ENCODE data around the gene ERVK3-1. TPM values are rescaled to one million over a fixed set of nuclear protein-coding genes. Genes with fewer than 3 reads are reported as not detected.
"Not testable (repeated sequence)": the region's sequence is repeated elsewhere in the genome, so short reads cannot be mapped to it uniquely, and the experiment has no call there.

ERVK3-1 gene
- total RNA-seq, 2 experiments from 2014 or later = 79.5 to 82.7 TPM

DNA sequence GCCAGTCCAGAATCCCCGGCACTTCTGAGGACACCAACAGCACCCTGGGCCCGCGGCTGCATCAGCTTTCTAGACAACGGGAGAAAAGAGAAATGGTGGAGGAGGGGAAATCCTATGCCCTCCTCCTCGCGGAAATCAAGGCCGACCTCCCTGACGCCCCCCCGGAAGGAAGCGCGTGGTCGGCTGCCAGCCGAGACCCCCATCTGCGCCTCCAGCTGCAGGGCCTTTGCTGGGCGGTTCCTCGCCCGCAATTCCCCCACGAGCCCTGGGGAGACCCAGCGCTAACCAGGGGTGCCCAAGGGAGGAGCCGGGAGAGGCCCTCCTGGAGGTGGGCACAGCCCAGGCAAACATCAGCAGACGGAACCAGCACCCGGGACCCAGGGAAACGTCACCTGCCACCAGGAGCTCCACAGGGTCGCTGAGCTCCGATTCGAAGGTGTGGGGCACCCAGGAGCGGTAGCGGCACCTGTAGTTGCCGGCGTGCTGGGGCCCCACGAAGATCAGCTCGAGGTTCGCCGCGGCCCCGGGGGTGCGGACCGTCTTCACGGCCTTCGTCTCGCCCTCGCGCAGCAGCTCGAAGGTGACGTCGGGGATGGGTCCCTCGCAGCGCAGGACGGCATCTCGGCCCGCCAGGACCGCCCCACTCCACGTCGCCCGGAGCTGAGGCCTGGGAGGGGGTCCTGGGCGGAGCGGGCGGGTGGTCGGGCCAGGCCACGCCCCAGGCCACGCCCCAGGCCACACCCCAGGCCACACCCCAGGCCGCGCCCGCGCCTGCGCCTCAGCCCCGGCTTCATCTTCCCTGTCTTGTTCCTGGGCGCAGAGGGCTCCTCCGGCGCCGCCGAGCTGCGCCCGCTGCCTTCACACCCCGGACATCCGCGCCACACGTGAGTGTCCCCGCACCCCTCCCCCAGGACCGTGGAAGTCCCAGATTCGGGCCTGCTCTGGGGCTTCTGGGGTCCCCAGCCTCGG is 42.1 kb downstream of the ERVK3-1 start:
- Mint-ChIP-seq H3K4me3 (peak overlapping the region; percentile 97), H3K27ac (peak overlapping the region; percentile 90), H3K9me3 (no peaks in the 10 kb centered on the region), H3K27me3 (no peaks in the 10 kb centered on the region), H3K4me1 (peaks cover 29% of the 10 kb centered on the region), H3K36me3 (peaks cover 31% of the 10 kb centered on the region)
- DNase-seq = peak; percentile 80

DNA sequence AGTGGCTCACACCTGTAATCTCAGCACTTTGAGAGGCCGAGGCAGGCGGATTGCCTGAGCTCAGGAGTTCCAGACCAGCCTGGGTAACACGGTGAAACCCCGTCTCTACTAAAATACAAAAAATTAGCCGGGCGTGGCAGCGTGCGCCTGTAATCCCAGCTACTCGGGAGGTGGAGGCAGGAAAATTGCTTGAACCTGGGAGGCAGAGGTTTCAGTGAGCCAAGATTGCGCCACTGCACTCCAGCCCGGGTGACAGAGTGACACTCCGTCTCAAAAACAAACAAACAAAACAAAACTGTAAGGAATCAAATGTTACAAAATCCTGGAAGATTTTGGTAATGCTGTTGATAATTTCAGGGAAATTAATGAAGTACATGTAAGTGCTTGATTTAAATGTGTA is 42.9 kb downstream of the ERVK3-1 start:
- not testable (repeated sequence) for H3K9me3 Mint-ChIP-seq, DNase-seq, H3K27me3 Mint-ChIP-seq
- peak overlapping the region; percentile 97 for H3K4me3 Mint-ChIP-seq
- peaks cover 29% of the 10 kb centered on the region for H3K4me1 Mint-ChIP-seq
- H3K36me3 Mint-ChIP-seq = peaks cover 33% of the 10 kb centered on the region
- H3K27ac Mint-ChIP-seq = peak overlapping the region; percentile 90

DNA sequence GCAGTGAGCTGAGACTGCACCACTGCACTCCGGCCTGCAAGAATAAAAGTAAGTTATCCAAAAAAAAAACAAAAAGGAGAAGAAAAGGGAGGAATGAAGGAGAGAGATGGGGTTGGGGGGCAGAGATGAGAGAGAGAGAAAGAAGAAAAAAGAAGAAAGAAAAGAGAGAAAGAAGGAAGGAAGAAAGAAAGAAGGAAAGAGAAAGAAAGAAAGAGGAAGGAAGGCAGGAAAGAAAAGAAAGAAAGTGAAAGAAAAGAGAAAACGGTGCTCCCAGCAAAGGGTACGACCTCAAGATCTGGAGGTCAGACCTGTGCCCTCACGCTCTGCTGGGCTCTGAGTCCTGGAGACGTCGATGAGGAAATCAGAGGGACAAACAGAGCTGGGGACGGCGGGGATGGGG is 44.4 kb downstream of the ERVK3-1 start:
- H3K9me3 Mint-ChIP-seq = no peaks in the 10 kb centered on the region
- no peak for DNase-seq
- H3K4me1 Mint-ChIP-seq = peaks cover 29% of the 10 kb centered on the region
- H3K27me3 Mint-ChIP-seq = no peaks in the 10 kb centered on the region
- H3K27ac Mint-ChIP-seq = peak overlapping the region; percentile 52
- peaks cover 33% of the 10 kb centered on the region for H3K36me3 Mint-ChIP-seq
- H3K4me3 Mint-ChIP-seq = peak overlapping the region; percentile 45

DNA sequence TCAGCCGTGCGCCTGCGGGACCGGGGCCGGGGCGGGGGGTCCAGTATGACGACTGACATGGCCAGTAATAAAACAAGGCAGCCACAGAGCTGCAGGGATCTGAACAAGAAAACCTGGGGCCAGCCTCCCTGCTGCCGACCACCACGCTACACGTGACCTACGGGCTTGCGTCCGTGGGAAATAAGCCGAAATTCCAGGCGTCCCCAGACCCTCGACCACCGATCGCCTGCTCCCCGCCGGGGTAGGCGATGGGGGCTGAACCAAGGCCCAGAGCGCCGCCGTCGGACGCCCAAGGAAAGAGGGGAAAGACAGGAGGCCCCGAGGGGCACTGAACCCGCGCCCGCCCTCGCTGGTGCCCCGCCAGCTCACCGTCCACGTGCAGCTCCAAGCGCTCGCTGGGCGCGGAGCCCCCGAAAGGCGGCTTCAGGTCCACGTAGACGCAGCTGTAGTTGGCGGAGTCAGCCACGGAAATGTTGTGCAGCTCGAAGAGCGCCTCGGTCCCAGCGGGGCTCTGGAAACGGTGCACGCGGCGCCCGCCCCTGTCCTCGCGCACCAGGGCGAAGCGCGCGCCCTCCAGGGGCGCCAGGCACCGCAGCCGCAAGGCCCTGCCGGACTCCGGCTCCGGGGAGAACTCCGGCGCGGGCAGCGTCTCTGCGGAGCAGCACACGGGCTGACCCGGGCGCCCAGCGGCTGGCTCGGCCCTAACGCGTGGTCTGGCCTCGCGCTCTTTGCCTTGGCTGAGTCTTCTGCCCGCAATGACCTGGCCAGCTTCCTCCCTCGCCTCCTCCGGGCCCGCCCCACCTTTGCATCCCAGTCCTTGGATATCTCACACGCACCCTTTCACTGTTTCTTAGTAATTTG is 45.1 kb downstream of the ERVK3-1 start:
- Mint-ChIP-seq H3K27me3 (no peaks in the 10 kb centered on the region), H3K9me3 (no peaks in the 10 kb centered on the region), H3K36me3 (peaks cover 28% of the 10 kb centered on the region), H3K4me1 (peaks cover 29% of the 10 kb centered on the region), H3K4me3 (peak overlapping the region; percentile 45), H3K27ac (no peak overlapping the region)
- no peak for DNase-seq

DNA sequence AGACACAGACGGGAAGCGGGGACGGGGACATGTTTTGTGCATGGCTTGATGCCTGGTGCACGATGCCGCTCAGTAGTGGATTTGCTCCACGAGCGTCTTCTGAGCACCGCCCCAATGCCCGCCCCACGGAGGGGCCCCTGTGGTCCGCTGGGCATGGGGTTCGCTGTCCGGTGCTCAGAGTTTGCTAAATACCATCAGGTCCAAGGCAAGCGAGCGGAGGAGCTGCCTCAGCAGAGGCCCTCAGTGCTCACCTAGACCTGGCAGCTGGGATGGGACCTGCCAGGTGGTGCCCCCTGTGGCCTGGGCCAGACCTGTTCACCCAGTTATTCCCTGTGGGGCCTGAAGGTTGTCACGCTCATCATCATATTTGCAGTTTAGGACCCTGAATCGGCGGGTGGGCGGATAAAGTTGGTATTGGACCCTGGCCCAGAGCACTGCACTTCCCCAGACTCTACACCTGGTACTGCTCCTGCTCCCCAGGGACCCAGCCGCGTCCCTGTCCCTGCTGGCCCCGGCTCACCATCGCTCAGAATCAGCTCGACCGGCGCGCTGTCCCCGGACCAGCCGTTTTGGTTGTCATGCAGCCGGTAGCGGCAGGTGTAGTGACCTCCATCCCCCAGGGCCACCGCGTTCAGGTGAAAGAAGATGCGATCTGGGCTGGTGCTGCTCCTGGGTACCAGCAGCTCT is 45.8 kb downstream of the ERVK3-1 start:
- H3K4me1 Mint-ChIP-seq = peaks cover 27% of the 10 kb centered on the region
- no peaks in the 10 kb centered on the region for H3K27me3 Mint-ChIP-seq
- H3K36me3 Mint-ChIP-seq = peaks cover 24% of the 10 kb centered on the region
- H3K27ac Mint-ChIP-seq = no peak overlapping the region
- DNase-seq = no peak
- H3K9me3 Mint-ChIP-seq = no peaks in the 10 kb centered on the region
- no peak overlapping the region for H3K4me3 Mint-ChIP-seq

DNA sequence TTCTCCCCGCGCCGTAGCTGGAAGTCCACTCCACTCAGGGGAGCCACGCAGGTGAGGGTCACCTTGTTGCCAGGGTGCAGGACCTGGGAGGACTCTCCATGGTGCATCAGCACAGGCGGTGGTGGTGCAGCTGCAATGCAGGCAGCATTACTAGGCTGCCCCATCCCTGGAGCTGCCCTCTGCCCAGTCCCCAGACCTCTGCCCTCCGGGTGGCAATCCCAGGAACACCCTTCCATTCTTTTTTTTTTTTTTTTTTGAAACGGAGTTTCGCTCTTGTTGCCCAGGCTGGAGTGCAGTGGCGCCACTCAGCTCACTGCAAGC is 46.3 kb downstream of the ERVK3-1 start:
- Mint-ChIP-seq H3K27me3 (no peaks in the 10 kb centered on the region), H3K4me3 (no peak overlapping the region), H3K9me3 (no peaks in the 10 kb centered on the region), H3K4me1 (peaks cover 25% of the 10 kb centered on the region), H3K36me3 (peaks cover 24% of the 10 kb centered on the region), H3K27ac (no peak overlapping the region)
- DNase-seq = no peak

DNA sequence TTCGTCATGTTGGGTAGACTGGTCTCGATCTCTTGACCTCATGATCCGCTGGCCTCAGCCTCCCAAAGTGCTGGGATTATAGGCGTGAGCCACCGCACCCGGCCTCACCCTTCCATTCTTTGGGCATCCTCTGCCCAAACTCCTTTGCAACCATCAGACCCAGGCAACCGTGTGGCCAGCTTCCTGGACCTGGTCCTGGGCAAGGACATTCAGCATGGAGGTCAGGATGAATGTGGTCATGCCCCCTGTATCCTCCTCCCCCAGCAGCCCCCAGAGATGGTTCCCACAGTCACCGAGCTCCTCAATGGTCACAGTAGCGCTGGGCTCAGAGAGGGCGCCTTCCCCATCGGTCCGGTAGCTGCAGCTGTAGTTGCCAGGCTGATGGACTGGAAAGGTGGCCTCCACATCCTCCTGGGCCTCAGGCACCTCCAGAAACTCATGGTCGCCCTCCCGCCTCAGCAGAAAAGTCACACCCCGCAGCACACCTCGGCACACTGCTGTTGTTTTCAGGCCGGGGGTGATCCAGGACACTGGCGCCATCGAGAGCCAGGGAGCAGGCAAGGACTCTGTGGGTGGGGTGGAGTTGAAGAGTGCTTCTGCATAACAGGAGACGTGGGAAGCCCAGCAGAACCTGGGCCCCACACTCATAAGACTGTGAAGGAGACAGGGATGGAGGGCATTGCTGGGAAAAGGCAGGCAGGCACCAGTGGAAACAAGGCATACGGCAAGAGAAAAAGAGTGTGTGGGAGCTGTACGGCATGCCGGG is 47.0 kb downstream of the ERVK3-1 start:
- DNase-seq = no peak
- H3K27me3 Mint-ChIP-seq = no peaks in the 10 kb centered on the region
- no peak overlapping the region for H3K4me3 Mint-ChIP-seq
- no peak overlapping the region for H3K27ac Mint-ChIP-seq
- peaks cover 22% of the 10 kb centered on the region for H3K4me1 Mint-ChIP-seq
- peaks cover 24% of the 10 kb centered on the region for H3K36me3 Mint-ChIP-seq
- H3K9me3 Mint-ChIP-seq = no peaks in the 10 kb centered on the region

DNA sequence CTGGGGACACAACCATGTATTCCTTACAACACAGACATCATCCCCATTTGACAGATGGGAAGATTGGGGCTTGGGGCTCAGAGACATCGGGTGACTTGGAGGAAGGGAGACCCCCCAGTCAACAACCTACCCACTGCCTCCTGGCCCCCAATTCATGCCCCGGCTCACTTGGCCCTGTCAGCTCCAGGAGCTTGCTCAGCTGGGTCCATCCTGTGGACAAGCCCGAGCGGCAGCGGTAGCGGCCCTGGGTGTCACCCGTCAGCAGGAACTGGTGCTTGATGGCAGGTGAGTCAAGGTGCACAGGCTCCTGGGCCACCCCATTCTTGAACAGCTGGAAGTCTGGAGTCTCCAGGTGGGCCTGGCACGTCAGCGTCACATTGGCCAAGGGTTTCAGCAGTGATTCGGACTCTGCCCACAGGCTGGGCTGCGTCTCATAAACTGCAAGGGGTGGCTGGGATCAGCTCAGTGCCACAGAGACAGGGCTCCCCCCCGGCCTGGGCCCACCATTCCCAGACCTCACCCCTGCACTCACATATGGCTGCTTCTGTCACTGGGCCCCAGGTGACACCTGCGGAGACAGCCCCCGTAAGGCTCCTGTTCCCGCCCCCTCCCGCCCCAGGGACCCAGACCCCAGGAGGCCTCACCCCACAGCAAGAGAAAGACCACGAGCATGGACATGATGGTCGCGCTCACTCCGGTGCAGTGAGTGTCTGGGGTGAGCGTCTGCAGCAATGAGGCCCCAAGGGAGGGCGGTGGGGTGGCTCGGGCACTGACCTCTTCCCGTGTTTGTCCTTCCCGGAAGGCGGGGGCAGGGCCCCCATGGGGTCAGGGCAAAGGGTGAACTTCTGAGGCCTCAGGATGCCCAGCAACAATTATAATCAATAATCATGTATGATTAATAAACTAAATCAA is 47.8 kb downstream of the ERVK3-1 start, which contains the start of gene A1BG:
TSS of gene A1BG (minus strand) at position 733 of the 912 bp plus-strand sequence. CDS start at position 678, 55 bp downstream.
- Mint-ChIP-seq H3K27ac (no peak within 1 kb of the TSS), H3K4me1 (peaks cover 24% of the 10 kb centered on the region), H3K9me3 (no peaks in the 10 kb centered on the region), H3K27me3 (no peaks in the 10 kb centered on the region), H3K4me3 (no peak within 1 kb of the TSS), H3K36me3 (peaks cover 24% of the 10 kb centered on the region)
- DNase-seq = no peak

DNA sequence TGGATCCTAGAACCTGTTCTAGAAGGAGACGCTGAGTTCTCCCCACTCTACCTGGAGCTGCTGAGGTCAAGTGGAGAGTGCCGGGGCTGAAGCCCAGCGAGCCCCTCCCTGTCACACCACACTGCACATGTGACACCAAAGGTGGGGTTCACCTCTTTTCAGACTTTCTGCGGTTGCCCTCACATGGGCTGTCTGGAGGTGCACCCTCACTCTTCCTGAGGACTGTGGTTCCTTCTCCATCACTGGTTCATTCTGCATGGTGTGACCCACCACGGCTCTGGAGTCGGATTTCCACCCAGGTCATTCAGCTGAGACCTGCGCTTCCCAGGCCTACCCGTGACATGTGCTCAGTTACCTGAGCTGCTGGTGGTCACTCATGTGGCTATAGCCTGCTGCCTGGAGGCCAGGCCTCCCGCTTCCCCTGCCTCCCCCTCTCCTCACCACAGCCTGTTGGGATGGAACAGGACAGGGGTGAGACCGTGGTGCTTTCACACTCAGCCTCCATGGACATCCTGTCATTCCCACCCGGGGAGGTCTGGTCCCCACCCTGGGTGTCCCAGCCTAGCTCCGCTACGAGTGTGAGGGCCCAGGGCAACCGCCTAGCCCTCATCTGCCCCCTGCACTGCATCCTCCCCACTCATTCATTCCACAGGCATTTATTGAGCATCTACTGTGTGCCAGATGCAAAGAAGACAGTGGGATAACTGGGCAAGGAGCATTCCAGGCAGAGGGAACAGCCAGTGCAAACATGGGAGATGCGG is 48.7 kb downstream of the ERVK3-1 start:
- Mint-ChIP-seq H3K4me3 (no peak overlapping the region), H3K36me3 (peaks cover 24% of the 10 kb centered on the region), H3K4me1 (peaks cover 21% of the 10 kb centered on the region), H3K9me3 (no peaks in the 10 kb centered on the region), H3K27me3 (no peaks in the 10 kb centered on the region), H3K27ac (no peak overlapping the region)
- DNase-seq = no peak

DNA sequence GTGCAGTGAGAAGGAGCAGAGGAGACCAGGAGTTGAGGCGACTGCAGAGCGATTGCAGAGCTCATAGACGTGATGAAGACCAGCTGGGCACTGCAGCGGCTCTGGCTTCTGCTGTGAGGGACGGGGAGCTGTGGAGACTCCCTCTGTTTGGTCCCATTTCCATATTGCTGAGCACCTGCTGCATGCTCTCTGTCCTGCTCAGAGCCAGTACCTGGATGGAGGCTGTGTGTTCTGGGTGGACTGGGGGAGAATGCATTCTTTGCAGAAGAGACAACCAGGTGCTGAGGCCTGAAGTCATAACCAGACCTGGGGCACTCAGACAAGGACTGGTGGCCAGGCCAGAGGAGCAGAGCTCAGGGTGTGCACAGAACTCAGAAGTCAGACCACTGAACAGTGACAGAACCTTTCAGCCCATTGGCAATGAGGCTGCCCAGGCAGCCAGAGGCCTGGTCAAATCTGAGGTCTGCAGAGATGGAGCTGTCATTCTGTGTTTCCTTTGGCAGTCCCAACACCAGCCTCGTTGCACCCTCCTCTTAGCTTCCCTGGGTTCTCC is 49.4 kb downstream of the ERVK3-1 start:
- Mint-ChIP-seq H3K9me3 (no peaks in the 10 kb centered on the region), H3K4me3 (no peak overlapping the region), H3K4me1 (peaks cover 14% of the 10 kb centered on the region), H3K27ac (no peak overlapping the region), H3K27me3 (no peaks in the 10 kb centered on the region), H3K36me3 (peaks cover 20% of the 10 kb centered on the region)
- no peak for DNase-seq

DNA sequence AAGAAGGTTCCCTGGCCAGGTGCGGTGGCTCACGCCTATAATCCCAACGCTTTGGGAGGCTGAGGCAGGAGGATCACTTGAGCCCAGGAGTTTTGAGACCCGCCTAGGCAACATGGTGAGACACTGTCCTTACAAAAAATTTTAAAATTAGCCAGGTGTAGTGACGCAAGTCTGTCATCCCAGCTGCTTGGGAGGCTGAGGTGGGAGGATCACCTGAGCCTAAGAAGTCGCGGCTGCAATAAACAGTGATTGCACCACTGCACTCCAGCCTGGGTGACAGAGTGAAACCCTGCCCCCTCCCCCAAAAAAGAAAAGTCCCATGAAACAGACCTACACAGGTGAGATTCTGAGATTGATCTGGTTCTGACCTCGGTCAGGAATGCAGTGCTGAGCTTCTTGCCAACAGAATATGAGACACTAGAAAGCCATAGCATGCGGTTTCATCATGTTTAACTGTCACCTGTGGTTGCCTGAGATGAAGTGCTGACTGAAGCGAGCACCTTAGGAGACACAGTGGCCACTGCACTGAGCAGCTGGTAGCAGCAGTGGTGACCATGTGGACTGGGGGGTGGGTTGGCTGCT is 50.1 kb downstream of the ERVK3-1 start:
- Mint-ChIP-seq H3K9me3 (no peaks in the 10 kb centered on the region), H3K27ac (peak overlapping the region; percentile 16), H3K4me1 (peaks cover 12% of the 10 kb centered on the region), H3K4me3 (no peak overlapping the region), H3K27me3 (no peaks in the 10 kb centered on the region), H3K36me3 (peaks cover 18% of the 10 kb centered on the region)
- DNase-seq = no peak

DNA sequence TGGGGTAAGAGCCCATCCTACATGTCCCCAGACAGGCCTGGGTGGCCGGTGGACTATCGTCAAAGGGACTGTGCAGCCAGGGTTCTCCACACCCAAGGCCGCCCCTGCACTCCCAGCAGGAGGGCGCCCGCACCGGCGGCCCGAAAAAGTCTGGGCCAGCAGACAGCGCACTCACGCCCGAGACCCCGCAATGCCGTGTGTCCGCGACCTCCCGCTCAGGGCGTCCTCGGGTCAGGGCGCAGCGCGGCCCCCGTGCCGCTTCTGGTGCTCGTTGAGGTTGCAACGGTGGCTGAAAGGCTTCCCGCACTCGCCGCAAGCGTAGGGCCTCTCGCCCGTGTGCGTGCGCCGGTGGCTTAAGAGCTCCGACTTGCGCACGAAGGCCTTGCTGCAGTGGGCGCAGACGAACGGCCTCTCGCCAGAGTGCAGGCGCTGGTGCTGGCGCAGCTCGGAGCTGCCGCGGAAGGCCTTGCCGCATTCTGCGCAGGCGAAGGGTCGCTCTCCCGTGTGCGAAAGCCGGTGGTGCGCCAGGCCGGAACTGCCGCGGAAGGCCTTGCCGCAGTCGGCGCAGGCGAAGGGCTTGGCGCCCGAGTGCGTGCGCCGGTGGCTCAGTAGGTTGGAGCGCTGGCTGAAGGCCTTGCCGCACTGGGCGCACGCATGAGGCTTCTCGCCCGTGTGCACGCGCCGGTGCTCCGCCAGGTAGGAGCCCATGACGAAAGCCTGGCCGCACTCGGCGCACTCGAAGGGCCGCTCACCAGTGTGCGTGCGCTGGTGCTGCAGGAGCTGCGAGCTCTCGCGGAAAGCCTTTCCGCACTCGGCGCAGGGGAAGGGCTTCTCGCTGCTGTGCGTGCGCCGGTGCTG is 51.0 kb downstream of the ERVK3-1 start:
- Mint-ChIP-seq H3K27me3 (no peaks in the 10 kb centered on the region), H3K4me3 (peak overlapping the region; percentile 37), H3K27ac (peak overlapping the region; percentile 16)

More for the DNA sequence above, 51.0 kb downstream of the ERVK3-1 start:
- no peaks in the 10 kb centered on the region for H3K9me3 Mint-ChIP-seq
- H3K4me1 Mint-ChIP-seq = peaks cover 13% of the 10 kb centered on the region
- peaks cover 12% of the 10 kb centered on the region for H3K36me3 Mint-ChIP-seq
- peak; percentile 66 for DNase-seq
